ENCODE measurements around the gene RGPD4. TPM values are rescaled to one million over a fixed set of nuclear protein-coding genes. Genes with fewer than 3 reads are reported as not detected.
"Not testable (repeated sequence)": the region's sequence is repeated elsewhere in the genome, so short reads cannot be mapped to it uniquely, and the experiment has no call there.

RGPD4 gene
- total RNA-seq: under 1 TPM; 0.14 to 0.19 TPM

DNA sequence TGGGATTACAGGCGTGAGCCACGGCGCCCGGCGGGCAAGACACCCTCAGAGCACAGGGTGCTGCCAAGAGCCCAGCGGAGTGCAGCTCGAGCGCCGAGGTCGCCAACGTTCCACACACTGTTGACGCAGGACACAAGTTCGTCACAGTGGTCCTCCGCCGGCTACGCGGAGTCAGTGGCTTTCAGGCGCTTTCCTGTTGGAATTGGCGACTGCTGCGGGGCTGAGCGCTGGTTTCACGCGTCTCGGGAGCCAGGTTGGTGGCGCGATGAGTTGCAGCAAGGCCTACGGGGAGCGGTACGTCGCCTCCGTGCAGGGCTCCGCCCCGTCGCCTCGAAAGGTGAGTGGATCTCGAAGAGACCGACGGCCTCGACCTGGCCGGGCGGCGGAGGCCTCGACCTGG lies at the start of gene RGPD4:
TSS of gene RGPD4 (plus strand) at position 144 of the 400 bp plus-strand sequence. CDS start at position 266, 122 bp downstream.
- H3K27ac Mint-ChIP-seq; DNase-seq; H3K4me1 Mint-ChIP-seq; CTCF ChIA-PET; POLR2A ChIA-PET; H3K9me3 Mint-ChIP-seq (ENCODE audit: low read depth); intact Hi-C loops (cut with DNase I, micrococcal nuclease); H3K36me3 Mint-ChIP-seq (ENCODE audit: low read depth); H3K4me3 Mint-ChIP-seq; H3K27me3 Mint-ChIP-seq; ATAC-seq: not testable (repeated sequence)

DNA sequence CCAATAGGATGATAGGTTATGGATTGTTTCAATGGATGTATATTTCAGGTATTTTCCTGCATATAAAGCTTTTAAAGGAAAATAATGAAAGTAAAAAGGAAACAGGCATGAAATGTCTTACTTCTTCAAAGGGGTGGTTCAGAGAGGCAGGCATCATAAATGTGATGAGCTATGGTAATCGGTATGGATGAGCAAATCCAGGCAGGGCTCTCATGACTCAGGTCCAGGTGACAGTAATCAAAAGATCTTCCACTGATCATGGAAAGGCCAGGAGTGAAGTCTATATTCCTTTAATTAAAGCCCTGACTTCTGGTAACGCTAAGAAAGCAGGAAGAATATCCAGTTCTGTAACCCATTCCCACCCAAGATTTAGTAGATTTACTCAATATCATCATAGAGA lies 48.7 kb upstream of the RGPD4 start:
- POLR2A ChIA-PET: no interaction called here
- DNase-seq: no peak
- CTCF ChIA-PET: no interaction called here
- no peaks in the 10 kb centered on the region for H3K4me1 Mint-ChIP-seq
- H3K9me3 Mint-ChIP-seq (ENCODE audit: low read depth): no peaks in the 10 kb centered on the region
- no peaks in the 10 kb centered on the region for H3K36me3 Mint-ChIP-seq (ENCODE audit: low read depth)
- no peak overlapping the region for H3K4me3 Mint-ChIP-seq
- ATAC-seq: no peak
- intact Hi-C loops (cut with DNase I, micrococcal nuclease): no loop called here
- no peak overlapping the region for H3K27ac Mint-ChIP-seq
- H3K27me3 Mint-ChIP-seq: peaks cover 5% of the 10 kb centered on the region

DNA sequence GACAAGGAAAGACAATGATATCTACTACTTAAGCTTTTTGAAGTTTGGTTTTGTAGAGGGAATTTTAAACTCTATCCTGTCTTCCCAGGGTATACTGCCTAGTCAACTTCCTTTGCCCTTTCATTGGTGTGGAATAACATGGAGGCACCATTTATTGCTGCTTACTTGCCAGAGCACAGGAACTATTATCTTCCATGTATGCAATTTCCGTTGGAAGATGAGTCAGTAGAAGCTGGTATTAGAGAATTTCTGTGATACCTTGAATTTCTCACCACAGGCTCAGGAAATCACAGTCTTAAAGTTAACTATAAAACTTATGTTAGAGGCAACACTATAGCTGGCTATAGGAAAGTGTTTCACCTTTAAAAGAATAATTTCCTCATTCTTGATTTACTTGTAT lies 40.9 kb upstream of the RGPD4 start:
- Mint-ChIP-seq H3K27ac (no peak overlapping the region), H3K9me3 (ENCODE audit: low read depth) (no peaks in the 10 kb centered on the region), H3K36me3 (ENCODE audit: low read depth) (no peaks in the 10 kb centered on the region), H3K4me3 (no peak overlapping the region), H3K27me3 (peaks cover 2% of the 10 kb centered on the region), H3K4me1 (no peaks in the 10 kb centered on the region)
- no peak for DNase-seq
- no peak for ATAC-seq
- intact Hi-C loops (cut with DNase I, micrococcal nuclease): no loop called here
- ChIA-PET POLR2A (no interaction called here), CTCF (no interaction called here)

DNA sequence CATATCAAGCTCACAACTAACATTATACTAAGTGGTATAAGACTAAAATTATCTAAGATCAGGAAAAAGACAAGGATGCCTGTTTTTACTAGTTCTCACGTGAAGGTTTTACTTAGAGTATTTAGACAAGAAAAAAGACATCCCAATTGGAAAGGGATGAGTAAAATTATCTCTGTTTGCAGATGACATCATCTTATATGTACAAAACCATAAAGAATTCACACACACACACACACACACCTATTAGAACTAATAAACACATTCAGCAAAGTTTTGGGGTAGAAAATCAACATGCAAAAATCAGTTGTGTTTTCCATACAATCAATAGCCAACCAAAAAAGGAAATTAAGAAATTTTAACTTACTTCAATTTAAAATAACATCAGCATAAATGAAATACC lies 35.9 kb upstream of the RGPD4 start:
- POLR2A ChIA-PET: no interaction called here
- ATAC-seq (no peak), DNase-seq (no peak)
- no peak overlapping the region for H3K4me3 Mint-ChIP-seq
- CTCF ChIA-PET: no interaction called here
- no peaks in the 10 kb centered on the region for H3K36me3 Mint-ChIP-seq (ENCODE audit: low read depth)
- no peaks in the 10 kb centered on the region for H3K4me1 Mint-ChIP-seq
- peaks cover 2% of the 10 kb centered on the region for H3K9me3 Mint-ChIP-seq (ENCODE audit: low read depth)
- H3K27ac Mint-ChIP-seq: no peak overlapping the region
- intact Hi-C loops (cut with DNase I, micrococcal nuclease): no loop called here
- no peaks in the 10 kb centered on the region for H3K27me3 Mint-ChIP-seq

DNA sequence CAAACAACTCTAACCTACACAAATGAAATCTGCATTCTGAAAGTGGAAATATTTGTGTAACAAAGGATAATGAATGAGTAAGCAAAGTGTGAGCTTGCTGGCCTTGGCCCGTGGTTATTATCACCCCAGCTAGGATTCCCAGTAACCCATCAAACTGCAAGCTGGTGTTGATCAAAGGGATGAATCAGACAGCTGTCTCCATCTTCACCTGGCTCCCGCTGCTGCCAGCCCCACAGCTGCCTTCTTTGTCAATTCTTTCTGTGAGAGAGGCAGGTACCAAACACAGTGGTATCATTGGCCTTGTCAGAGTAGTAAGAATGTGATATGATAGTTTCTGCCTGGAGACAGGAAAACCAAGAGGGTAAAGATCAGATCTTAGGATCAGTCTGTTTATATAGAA lies 25.2 kb upstream of the RGPD4 start:
- ChIA-PET POLR2A (no interaction called here), CTCF (no interaction called here)
- no peaks in the 10 kb centered on the region for H3K4me1 Mint-ChIP-seq
- no peak overlapping the region for H3K4me3 Mint-ChIP-seq
- no peak for ATAC-seq
- intact Hi-C loops (cut with DNase I, micrococcal nuclease): no loop called here
- H3K27me3 Mint-ChIP-seq: no peaks in the 10 kb centered on the region
- DNase-seq: no peak
- no peaks in the 10 kb centered on the region for H3K36me3 Mint-ChIP-seq (ENCODE audit: low read depth)
- H3K27ac Mint-ChIP-seq: no peak overlapping the region
- no peaks in the 10 kb centered on the region for H3K9me3 Mint-ChIP-seq (ENCODE audit: low read depth)

DNA sequence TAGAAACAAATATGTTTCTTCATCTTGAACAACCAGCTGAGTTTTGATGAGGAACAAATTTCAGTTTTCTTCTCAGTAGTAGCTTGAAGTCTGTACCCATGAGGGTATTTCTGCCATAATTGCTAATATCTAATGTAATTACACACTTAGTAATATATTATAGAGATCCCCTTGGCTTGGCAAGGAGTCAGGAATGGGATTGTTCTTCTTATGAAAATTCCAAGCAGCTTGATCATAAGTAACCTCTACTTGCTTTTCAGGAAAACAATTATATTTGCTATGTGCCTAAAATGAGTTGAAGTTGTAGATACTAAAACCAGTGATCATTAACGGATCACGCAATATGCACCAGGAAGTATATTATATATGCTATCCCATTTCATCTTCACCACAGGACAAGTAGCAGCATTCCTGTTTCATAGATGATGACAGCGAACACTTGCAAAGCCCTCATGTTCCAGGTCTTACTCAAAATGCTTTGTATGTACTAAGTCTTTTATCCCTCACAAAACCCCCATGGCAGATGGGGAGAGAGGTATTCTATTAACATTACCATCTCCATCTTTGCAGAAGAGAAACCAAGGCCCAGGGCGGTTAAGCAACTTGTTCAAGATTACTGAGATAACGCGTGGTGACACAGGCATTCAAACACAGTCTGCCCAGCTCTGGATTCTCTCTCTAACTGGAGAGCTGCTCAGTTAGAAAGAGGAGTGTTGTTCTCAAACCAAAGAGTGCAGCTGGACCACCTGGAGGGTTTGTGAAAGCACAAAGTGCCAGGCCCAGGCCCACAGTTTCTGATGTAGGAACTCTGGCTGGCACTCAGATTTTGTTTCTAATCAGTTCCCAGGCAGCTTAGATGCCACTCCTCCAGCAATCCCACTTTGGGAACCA lies 21.8 kb upstream of the RGPD4 start:
- Mint-ChIP-seq H3K9me3 (ENCODE audit: low read depth) (peaks cover 1% of the 10 kb centered on the region), H3K4me3 (no peak overlapping the region)
- intact Hi-C loops (cut with DNase I, micrococcal nuclease): no loop called here

DNA sequence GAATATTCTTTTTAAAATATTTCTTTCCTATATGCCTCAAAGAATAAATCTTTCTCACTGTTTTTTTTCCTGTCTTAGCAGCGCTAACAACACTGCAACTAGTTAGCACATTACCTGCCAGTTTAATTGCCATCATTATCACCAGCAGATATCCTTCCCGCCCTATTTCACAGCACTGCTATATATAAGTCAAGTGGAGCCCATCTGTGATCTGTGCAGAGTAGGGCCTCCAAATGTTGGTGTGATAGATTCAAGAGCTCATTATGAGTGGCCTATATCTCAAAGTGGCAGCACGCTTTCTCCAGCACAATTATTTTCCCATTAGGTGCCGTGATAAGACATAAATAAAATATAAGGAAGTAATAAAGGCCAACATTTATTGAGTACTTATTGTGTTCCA lies 19.8 kb upstream of the RGPD4 start:
- Mint-ChIP-seq H3K4me1 (no peaks in the 10 kb centered on the region), H3K36me3 (ENCODE audit: low read depth) (no peaks in the 10 kb centered on the region), H3K27ac (no peak overlapping the region), H3K9me3 (ENCODE audit: low read depth) (peaks cover 1% of the 10 kb centered on the region), H3K4me3 (no peak overlapping the region), H3K27me3 (no peaks in the 10 kb centered on the region)
- intact Hi-C loops (cut with DNase I, micrococcal nuclease): no loop called here
- DNase-seq (no peak), ATAC-seq (no peak)
- ChIA-PET CTCF (no interaction called here), POLR2A (no interaction called here)

More for the DNA sequence above, 21.8 kb upstream of the RGPD4 start:
- ChIA-PET CTCF (no interaction called here), POLR2A (no interaction called here)
- no peak for DNase-seq
- no peak for ATAC-seq
- Mint-ChIP-seq H3K36me3 (ENCODE audit: low read depth) (no peaks in the 10 kb centered on the region), H3K27ac (no peak overlapping the region), H3K4me1 (no peaks in the 10 kb centered on the region), H3K27me3 (no peaks in the 10 kb centered on the region)

DNA sequence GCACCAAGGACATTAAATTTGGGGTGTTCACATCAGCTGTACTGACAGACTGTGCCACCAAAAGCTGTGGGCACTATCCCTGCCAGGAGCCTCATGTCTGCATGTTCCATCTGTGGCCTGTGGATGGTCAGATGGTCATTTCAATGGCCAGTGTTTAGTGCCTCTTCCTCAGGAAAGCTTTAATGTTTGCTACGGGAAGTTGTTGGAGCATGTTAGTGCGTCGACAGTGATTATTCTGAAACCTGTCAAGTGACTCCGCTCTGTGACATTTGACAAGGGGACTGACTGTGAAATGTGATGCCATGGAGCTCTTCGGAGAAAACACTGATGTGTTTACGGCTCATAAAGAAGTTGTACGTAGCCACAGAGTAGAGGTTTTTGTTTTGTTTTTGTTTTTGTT lies 18.7 kb upstream of the RGPD4 start:
- Mint-ChIP-seq H3K4me1 (no peaks in the 10 kb centered on the region), H3K36me3 (ENCODE audit: low read depth) (no peaks in the 10 kb centered on the region), H3K27me3 (no peaks in the 10 kb centered on the region), H3K4me3 (no peak overlapping the region), H3K27ac (no peak overlapping the region), H3K9me3 (ENCODE audit: low read depth) (peaks cover 1% of the 10 kb centered on the region)
- ATAC-seq (no peak), DNase-seq (no peak)
- POLR2A ChIA-PET: no interaction called here
- intact Hi-C loops (cut with DNase I, micrococcal nuclease): no loop called here
- CTCF ChIA-PET: interaction anchor here (0.6 kb wide), 1 partner anchor 298 kb away, joined by 3 read pairs; no protein-coding TSS in a partner anchor

DNA sequence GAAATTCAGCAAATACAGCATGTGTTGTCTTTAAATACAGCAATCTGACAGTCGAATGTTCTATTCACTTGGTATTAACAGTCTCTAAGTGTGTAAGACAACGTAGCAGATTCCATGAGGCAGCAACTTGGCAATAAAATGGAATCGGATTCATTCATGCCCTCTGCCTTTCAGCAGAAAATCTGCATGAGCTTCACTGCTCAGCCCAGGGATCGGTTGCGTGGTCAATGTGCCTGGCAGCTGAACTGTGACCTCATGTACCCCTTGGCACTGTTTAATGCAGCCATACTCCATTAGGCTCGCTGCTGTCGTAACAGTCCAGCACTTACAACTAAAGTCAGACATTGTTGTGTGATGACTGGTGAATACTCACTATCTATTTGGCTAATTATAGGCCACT lies 17.7 kb upstream of the RGPD4 start:
- no peak for DNase-seq
- Mint-ChIP-seq H3K27ac (no peak overlapping the region), H3K36me3 (ENCODE audit: low read depth) (no peaks in the 10 kb centered on the region), H3K4me3 (no peak overlapping the region), H3K9me3 (ENCODE audit: low read depth) (peaks cover 1% of the 10 kb centered on the region), H3K27me3 (no peaks in the 10 kb centered on the region), H3K4me1 (no peaks in the 10 kb centered on the region)
- intact Hi-C loops (cut with DNase I, micrococcal nuclease): no loop called here
- no peak for ATAC-seq
- CTCF ChIA-PET: interaction anchor here (0.5 kb wide), 1 partner anchor 632 kb away, joined by 4 read pairs; no protein-coding TSS in a partner anchor
- POLR2A ChIA-PET: no interaction called here

DNA sequence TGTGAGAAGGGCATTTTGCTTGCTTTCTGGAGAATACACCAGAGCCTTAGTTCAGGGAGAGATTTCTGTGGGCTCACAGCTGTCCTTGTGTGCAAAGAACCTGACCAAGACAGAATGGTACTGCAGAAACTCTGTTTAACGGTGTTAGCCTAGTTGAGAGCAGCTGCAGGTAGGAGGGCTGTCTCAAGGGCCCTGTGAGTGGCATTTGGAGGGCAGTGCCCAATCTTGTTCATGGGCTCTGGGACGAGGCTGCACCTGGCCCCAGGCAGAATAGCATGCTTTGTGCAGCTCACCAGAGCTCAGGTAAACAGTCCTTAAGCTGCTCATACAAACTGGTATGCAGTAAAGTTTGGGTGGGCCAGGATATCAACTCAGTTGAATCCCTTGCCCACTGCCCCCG lies 16.9 kb upstream of the RGPD4 start:
- no peaks in the 10 kb centered on the region for H3K36me3 Mint-ChIP-seq (ENCODE audit: low read depth)
- ATAC-seq (no peak), DNase-seq (no peak)
- ChIA-PET CTCF (no interaction called here), POLR2A (no interaction called here)
- intact Hi-C loops (cut with DNase I, micrococcal nuclease): no loop called here
- no peaks in the 10 kb centered on the region for H3K27me3 Mint-ChIP-seq
- H3K9me3 Mint-ChIP-seq (ENCODE audit: low read depth): peaks cover 1% of the 10 kb centered on the region
- H3K4me1 Mint-ChIP-seq: no peaks in the 10 kb centered on the region
- no peak overlapping the region for H3K27ac Mint-ChIP-seq
- no peak overlapping the region for H3K4me3 Mint-ChIP-seq

DNA sequence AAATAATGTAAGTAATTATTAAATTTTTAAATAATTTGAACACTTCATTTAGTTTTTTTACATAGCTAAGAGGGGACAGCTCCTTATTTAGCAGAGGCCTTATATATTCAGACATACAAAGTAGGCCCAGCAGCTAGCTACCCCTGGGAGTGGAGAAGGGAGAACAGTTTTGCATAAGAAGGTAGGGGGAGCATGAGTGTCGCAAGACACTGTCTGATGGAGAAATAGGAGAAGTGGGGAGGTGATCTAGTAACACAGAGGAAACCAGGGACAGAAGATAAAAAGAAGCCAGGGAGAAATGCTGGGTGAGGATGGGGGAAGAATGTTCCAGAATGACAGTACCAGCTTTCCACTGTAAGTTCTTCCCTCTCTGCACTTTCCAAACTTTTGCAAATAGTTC lies 16.0 kb upstream of the RGPD4 start:
- no peak overlapping the region for H3K4me3 Mint-ChIP-seq
- ATAC-seq (no peak), DNase-seq (no peak)
- CTCF ChIA-PET: no interaction called here
- no peaks in the 10 kb centered on the region for H3K36me3 Mint-ChIP-seq (ENCODE audit: low read depth)
- POLR2A ChIA-PET: no interaction called here
- no peaks in the 10 kb centered on the region for H3K27me3 Mint-ChIP-seq
- H3K27ac Mint-ChIP-seq: no peak overlapping the region
- H3K9me3 Mint-ChIP-seq (ENCODE audit: low read depth): peaks cover 1% of the 10 kb centered on the region
- H3K4me1 Mint-ChIP-seq: no peaks in the 10 kb centered on the region
- intact Hi-C loops (cut with DNase I, micrococcal nuclease): no loop called here

DNA sequence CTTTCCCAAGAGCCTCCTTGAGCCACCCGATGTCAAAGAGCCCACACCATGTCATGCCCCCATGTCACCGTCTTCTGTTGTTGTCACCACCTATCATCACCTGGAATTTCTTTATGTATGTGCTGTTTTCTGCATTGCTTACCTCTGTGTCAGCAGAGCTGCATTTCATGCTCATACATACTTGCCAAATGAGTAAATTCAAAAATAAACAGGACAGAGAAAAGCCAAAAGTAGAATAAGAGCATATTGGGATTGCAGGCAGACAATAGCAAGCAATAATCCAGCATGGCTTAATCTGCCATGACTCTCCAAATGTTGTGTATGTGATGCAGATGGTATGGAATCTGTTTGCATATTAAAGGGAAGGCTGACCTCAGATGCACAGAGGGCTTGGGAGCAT lies 15.3 kb upstream of the RGPD4 start:
- no peak overlapping the region for H3K27ac Mint-ChIP-seq
- DNase-seq: no peak
- CTCF ChIA-PET: no interaction called here
- H3K9me3 Mint-ChIP-seq (ENCODE audit: low read depth): peaks cover 1% of the 10 kb centered on the region
- POLR2A ChIA-PET: no interaction called here
- no peaks in the 10 kb centered on the region for H3K36me3 Mint-ChIP-seq (ENCODE audit: low read depth)
- H3K4me3 Mint-ChIP-seq: no peak overlapping the region
- H3K4me1 Mint-ChIP-seq: no peaks in the 10 kb centered on the region
- H3K27me3 Mint-ChIP-seq: no peaks in the 10 kb centered on the region
- intact Hi-C loops (cut with DNase I, micrococcal nuclease): no loop called here
- no peak for ATAC-seq
